K562 (cell line): ENCODE measurements around the gene DUSP16. TPM values are rescaled to one million over a fixed set of nuclear protein-coding genes. Genes with fewer than 3 reads are reported as not detected.

Experiments
- ATAC-seq: fragments of 200-7000 bp; cut with Tn5 transposase; 3 replicates; pipeline ENCODE4 v1.9.1; 2020; ENCODE audit warnings: moderate library complexity
- BruUV-seq: library from RNA; stranded (reverse); fragments of 400-500 nt; replicated peaks from 2 replicates; lab custom pipeline; 2021; lab: Mats Ljungman, UMichigan
- CTCF ChIA-PET: fragments of 300-600 bp; formaldehyde crosslinking; extraction: SDS; loops from one replicate; lab custom pipeline; 2021; ENCODE audit warnings: low intra/inter-chr PET ratio; lab: Yijun Ruan, JAX
- POLR2A ChIA-PET: fragments of 300-600, 350-650 bp; sonication (Branson Sonifier 250); formaldehyde crosslinking; extraction: SDS; loops from one replicate; lab custom pipeline; 2021; ENCODE audit warnings: antibody characterized with exemption, inconsistent platforms; lab: Yijun Ruan, JAX
- DNase-seq, 4 experiments: peaks; one replicate each; pipeline versions ENCODE4 v3.0.0 to v3.0.0-alpha.2; 2011 to 2018; ENCODE audit warnings: low spot score in 3 of 4, mixed read lengths in 3 of 4; ENCODE audit errors: extremely low read depth in 1 of 4
- FAIRE-seq: peaks from 2 replicates; lab custom pipeline; 2011; peaks lifted over from hg19 to GRCh38; lab: Jason Lieb, UNC
- H2AFZ ChIP-seq: 2 replicates; pipeline ENCODE4 v1.6.0; 2011; ENCODE audit warnings: low read depth, low read length, control low read depth, inconsistent platforms
- H3K27ac ChIP-seq: fragments of 200-600 bp; 3 replicates; pipeline ENCODE4 v1.8.0; 2011; ENCODE audit warnings: low read depth, mild to moderate bottlenecking, control low read depth, inconsistent platforms, low read length, moderate library complexity, mixed read lengths; ENCODE audit errors: extremely low read depth
- H3K27me3 ChIP-seq, 2 experiments: fragments of 300-600 bp in 1 of 2; 2 replicates in 1 of 2; 3 replicates in 1 of 2; pipeline versions ENCODE4 v1.6.0 to v1.8.0; 2011; ENCODE audit warnings: inconsistent platforms in 2 of 2, low read length in 2 of 2, mild to moderate bottlenecking in 1 of 2, mixed read lengths in 1 of 2, moderate library complexity in 1 of 2; ENCODE audit not compliant: control insufficient read depth in 2 of 2, insufficient read depth in 2 of 2
- H3K36me3 ChIP-seq: fragments of 300-600 bp; 3 replicates; pipeline ENCODE4 v1.8.0; 2011; ENCODE audit warnings: mild to moderate bottlenecking, low read length, inconsistent platforms; ENCODE audit not compliant: control insufficient read depth, insufficient read depth
- H3K4me1 ChIP-seq, 2 experiments: fragments of 200-600 bp in 1 of 2; replicated peaks in 1 of 2; 2 replicates in 1 of 2; 3 replicates in 1 of 2; pipeline versions ENCODE4 v1.5.1 to v1.8.0; 2011; ENCODE audit warnings: inconsistent platforms in 2 of 2, low read length in 2 of 2, mild to moderate bottlenecking in 1 of 2, mixed read lengths in 1 of 2, moderate library complexity in 1 of 2; ENCODE audit not compliant: control insufficient read depth in 2 of 2, insufficient read depth in 2 of 2
- H3K4me2 ChIP-seq: 2 replicates; pipeline ENCODE4 v1.6.1; 2011; ENCODE audit warnings: low read length, control low read depth, inconsistent platforms, mixed read lengths; ENCODE audit not compliant: insufficient read depth
- H3K4me3 ChIP-seq: fragments of 200-600 bp; sonication (generic), shearing (Covaris generic); 2 replicates; pipeline ENCODE4 v1.5.1; 2016; ENCODE audit warnings: control low read depth, inconsistent platforms
- H3K79me2 ChIP-seq: fragments of 200-600 bp; 3 replicates; pipeline ENCODE4 v1.8.0; 2011; ENCODE audit warnings: low read length, inconsistent platforms; ENCODE audit not compliant: control insufficient read depth, insufficient read depth
- H3K9ac ChIP-seq, 2 experiments: 2 replicates each; pipeline versions ENCODE4 v1.6.0 to v1.6.1; 2011; ENCODE audit warnings: low read depth in 2 of 2, low read length in 2 of 2, control low read depth in 1 of 2, inconsistent platforms in 1 of 2, mild to moderate bottlenecking in 1 of 2, mixed read lengths in 1 of 2; ENCODE audit not compliant: insufficient read depth in 1 of 2
- H3K9me1 ChIP-seq: one replicate; pipeline ENCODE4 v1.6.0; 2011; ENCODE audit warnings: inconsistent platforms, mild to moderate bottlenecking, low read length, moderate library complexity; ENCODE audit not compliant: control insufficient read depth, insufficient read depth
- H3K9me3 ChIP-seq: replicated peaks from 2 replicates; pipeline ENCODE4 v1.5.1; 2011; ENCODE audit warnings: low read depth, low read length, inconsistent platforms; ENCODE audit not compliant: control insufficient read depth, insufficient read depth
- H4K20me1 ChIP-seq: replicated peaks from 2 replicates; pipeline ENCODE4 v1.6.1; 2011; ENCODE audit warnings: low read length, inconsistent platforms, mixed read lengths; ENCODE audit not compliant: control insufficient read depth, insufficient read depth
- CREBBP ChIP-seq: IDR thresholded peaks from one replicate; pipeline ENCODE4 v1.6.1; 2012; ENCODE audit warnings: low read depth, mild to moderate bottlenecking, control low read depth, inconsistent platforms, low read length
- NCOA6 ChIP-seq: fragments of 450-650 bp; IDR thresholded peaks from 2 replicates; pipeline ENCODE4 v1.6.1; 2017; ENCODE audit warnings: mild to moderate bottlenecking
- RBM39 ChIP-seq: fragments of 200-400 bp; formaldehyde crosslinking; optimal IDR thresholded peaks from 2 replicates; pipeline ENCODE3; 2018; ENCODE audit warnings: low read depth, low read length
- RHOXF2B ChIP-seq: fragments of 250-450 bp; sonication (Bioruptor Pico); conservative IDR thresholded peaks from 2 replicates; pipeline ENCODE4 v1.5.1; 2021
- ZFP30 ChIP-seq: fragments of 250-450 bp; sonication (Bioruptor Pico); IDR thresholded peaks from 2 replicates; pipeline ENCODE4 v1.8.0; 2022; ENCODE audit warnings: moderate library complexity, mild to moderate bottlenecking, inconsistent platforms, borderline replicate concordance
- WGBS: fragments of 100-300 bp; shearing (Covaris generic); methylation state at CpG from one replicate; pipeline ENCODE4 v1.1.6; 2016; ENCODE audit warnings: low coverage, mixed read lengths; ENCODE audit not compliant: insufficient coverage; ENCODE audit errors: missing lambda C conversion rate; 5-methylcytosine and 5-hydroxymethylcytosine counted together
- in situ Hi-C: fragments of 300-500 bp; cut with MboI; formaldehyde crosslinking; loops from 4 replicates; pipeline ENCODE4 v1.15.0; 2018; ENCODE audit warnings: inconsistent platforms, mixed read lengths
- intact Hi-C: fragments of 100-400 bp; cut with micrococcal nuclease; formaldehyde crosslinking; loops from 2 replicates; pipeline ENCODE4 v1.14.2; 2022
- polyA plus RNA-seq, 8 experiments: library from polyadenylated mRNA; depleted of rRNA in 4 of 8; stranded (reverse) in 5 of 8; unstranded in 3 of 8; fragments of >200 nt; fragmentation: Nextera tagmentation in 2 of 8; fragmentation: Illumina TruSeq in 1 of 8; extraction: Ambion mirVana in 2 of 8; extraction: Trizol in 1 of 8; gene quantifications; 2 replicates each; pipeline versions ENCODE4 v1.2.1 to v1.2.3, GENCODE V29; 2011 to 2014; ENCODE audit warnings: inconsistent platforms in 1 of 8, missing spikeins in 1 of 8
- total RNA-seq, 7 experiments: library from RNA; depleted of rRNA in 6 of 7; stranded (reverse); fragments of >200 nt in 6 of 7; fragmentation: Illumina TruSeq in 2 of 7; extraction: Trizol in 2 of 7; gene quantifications; 2 replicates each; pipeline versions ENCODE4 v1.2.1 to v1.2.3, GENCODE V29; 2011 to 2021; ENCODE audit warnings: low replicate concordance in 1 of 7
- TF ChIP-seq, protein P1 (sequence below), 2 experiments: fragments of 450-650 bp; formaldehyde crosslinking in 1 of 2; IDR thresholded peaks; 2 replicates each; pipeline versions ENCODE4 v1.4.0 to v1.6.1; 2014 to 2020; ENCODE audit warnings: mild to moderate bottlenecking in 2 of 2, borderline replicate concordance in 1 of 2, low read depth in 1 of 2
- TF ChIP-seq, protein P2 (sequence below), 2 experiments: IDR thresholded peaks in 1 of 2; conservative IDR thresholded peaks in 1 of 2; 2 replicates each; pipeline ENCODE4 v1.6.1; 2016; ENCODE audit warnings: low read depth in 2 of 2, mild to moderate bottlenecking in 1 of 2, missing compliant biosample characterization in 1 of 2, missing genetic modification characterization in 1 of 2, moderate library complexity in 1 of 2

The DUSP16 gene
- total and polyA plus RNA-seq, 9 of the 15 experiments (the other 6 are each of a cell fraction or from before 2014, with no cell fraction given) = 0.70 to 12.3 (median 5.7) TPM

DNA sequence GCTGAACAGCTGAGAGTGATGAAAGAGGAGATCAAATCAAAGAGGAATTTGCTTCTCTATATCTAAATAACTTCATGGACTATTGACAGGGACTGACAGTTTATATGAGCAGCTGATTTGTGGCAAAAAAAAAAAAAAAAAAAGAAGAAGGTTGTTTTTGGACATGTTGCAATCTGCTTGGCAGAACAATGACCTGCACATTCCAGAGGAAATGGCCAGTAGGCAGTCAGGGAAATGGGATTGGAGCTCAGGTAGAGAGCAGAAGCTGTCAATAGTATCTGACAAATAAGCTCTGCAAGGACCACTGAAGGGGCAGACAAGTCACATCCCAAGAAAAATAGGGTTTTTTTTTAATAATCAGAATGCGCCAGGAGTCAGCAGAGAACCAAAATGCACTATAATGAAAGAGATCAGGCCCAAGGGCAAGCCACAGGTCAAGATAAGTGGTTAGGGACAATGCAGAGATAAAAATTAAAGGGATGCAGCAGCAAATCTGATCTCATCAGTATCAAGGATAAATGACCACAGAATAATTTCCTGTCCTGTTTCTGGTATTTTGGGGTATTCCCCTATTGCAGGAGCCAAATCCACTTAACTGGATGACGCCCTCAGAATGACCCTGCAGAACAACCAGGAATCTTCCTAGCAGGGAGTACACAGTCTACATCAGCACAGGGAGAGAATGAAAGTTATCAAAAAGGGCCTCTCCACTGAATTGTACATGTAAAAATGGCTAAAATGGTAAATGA, 22.6 kb upstream of the DUSP16 start:
- WGBS = 42% methylated on average over 2 of the region's 2 CpGs
- intact Hi-C loops = no loop called here
- CTCF ChIA-PET = no interaction called here
- TF ChIP-seq RHOXF2B (CRISPR knock-in tag) (no peak), RBM39 (no peak), ZFP30 (CRISPR knock-in tag) (no peak), CREBBP (no peak), NCOA6 (no peak)
- TF ChIP-seq, protein P1, sequence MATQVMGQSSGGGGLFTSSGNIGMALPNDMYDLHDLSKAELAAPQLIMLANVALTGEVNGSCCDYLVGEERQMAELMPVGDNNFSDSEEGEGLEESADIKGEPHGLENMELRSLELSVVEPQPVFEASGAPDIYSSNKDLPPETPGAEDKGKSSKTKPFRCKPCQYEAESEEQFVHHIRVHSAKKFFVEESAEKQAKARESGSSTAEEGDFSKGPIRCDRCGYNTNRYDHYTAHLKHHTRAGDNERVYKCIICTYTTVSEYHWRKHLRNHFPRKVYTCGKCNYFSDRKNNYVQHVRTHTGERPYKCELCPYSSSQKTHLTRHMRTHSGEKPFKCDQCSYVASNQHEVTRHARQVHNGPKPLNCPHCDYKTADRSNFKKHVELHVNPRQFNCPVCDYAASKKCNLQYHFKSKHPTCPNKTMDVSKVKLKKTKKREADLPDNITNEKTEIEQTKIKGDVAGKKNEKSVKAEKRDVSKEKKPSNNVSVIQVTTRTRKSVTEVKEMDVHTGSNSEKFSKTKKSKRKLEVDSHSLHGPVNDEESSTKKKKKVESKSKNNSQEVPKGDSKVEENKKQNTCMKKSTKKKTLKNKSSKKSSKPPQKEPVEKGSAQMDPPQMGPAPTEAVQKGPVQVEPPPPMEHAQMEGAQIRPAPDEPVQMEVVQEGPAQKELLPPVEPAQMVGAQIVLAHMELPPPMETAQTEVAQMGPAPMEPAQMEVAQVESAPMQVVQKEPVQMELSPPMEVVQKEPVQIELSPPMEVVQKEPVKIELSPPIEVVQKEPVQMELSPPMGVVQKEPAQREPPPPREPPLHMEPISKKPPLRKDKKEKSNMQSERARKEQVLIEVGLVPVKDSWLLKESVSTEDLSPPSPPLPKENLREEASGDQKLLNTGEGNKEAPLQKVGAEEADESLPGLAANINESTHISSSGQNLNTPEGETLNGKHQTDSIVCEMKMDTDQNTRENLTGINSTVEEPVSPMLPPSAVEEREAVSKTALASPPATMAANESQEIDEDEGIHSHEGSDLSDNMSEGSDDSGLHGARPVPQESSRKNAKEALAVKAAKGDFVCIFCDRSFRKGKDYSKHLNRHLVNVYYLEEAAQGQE (IDR thresholded peaks at IDR 0.05; ENCODE audit: borderline replicate concordance) = no peak
- TF ChIP-seq, protein P1 (CRISPR knock-in tag; IDR thresholded peaks at IDR 0.05; ENCODE audit: low read depth) = no peak
- TF ChIP-seq, protein P2, sequence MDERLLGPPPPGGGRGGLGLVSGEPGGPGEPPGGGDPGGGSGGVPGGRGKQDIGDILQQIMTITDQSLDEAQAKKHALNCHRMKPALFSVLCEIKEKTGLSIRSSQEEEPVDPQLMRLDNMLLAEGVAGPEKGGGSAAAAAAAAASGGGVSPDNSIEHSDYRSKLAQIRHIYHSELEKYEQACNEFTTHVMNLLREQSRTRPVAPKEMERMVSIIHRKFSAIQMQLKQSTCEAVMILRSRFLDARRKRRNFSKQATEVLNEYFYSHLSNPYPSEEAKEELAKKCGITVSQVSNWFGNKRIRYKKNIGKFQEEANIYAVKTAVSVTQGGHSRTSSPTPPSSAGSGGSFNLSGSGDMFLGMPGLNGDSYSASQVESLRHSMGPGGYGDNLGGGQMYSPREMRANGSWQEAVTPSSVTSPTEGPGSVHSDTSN (CRISPR knock-in tag; IDR thresholded peaks at IDR 0.05; ENCODE audit: low read depth) = no peak
- TF ChIP-seq, protein P2 (tag; conservative IDR thresholded peaks at IDR 0.05; ENCODE audit: low read depth) = no peak

More for the DNA sequence above, 22.6 kb upstream of the DUSP16 start:
- Histone ChIP-seq H3K9ac (no peak overlapping the region), H3K9me1 (no peaks in the 10 kb centered on the region), H3K27me3 (peaks cover 0 to 10% of the 10 kb centered on the region in 2 experiments; a peak in 2 of 5 replicates), H3K36me3 (no peaks in the 10 kb centered on the region), H3K79me2 (no peaks in the 10 kb centered on the region), H3K4me3 (no peak overlapping the region), H3K27ac (no peak overlapping the region), H3K4me2 (no peak overlapping the region), H3K4me1 (no peaks in the 10 kb centered on the region), H3K9me3 (no peaks in the 10 kb centered on the region), H4K20me1 (no peaks in the 10 kb centered on the region), H2AFZ (no peak overlapping the region)
- no peak for DNase-seq
- POLR2A ChIA-PET = interaction anchor here (0.8 kb wide), 1 partner anchor 10 kb away, joined by 4 read pairs; no protein-coding TSS in a partner anchor
- ATAC-seq = no peak
- in situ Hi-C loops = no loop called here
- BruUV-seq = no TSS peak
- FAIRE-seq = no peak
